Calu3 (cell line): Measurements from ENCODE around the gene BIN1. TPM values are rescaled to one million over a fixed set of nuclear protein-coding genes. Genes with fewer than 3 reads are reported as not detected.

ENCODE experiments used
- BruUV-seq: library from RNA; stranded (reverse); fragments of 400-500 nt; replicated peaks from 2 replicates; lab custom pipeline; 2021; lab: Mats Ljungman, UMichigan
- CTCF ChIA-PET: fragments of 300-600 bp; sonication (Branson Sonifier 250); formaldehyde crosslinking; loops from one replicate; lab custom pipeline; 2022; ENCODE audit warnings: antibody characterized with exemption; lab: Charles Lee
- DNase-seq: peaks from one replicate; pipeline ENCODE4 v3.0.0; 2022
- H3K27ac Mint-ChIP-seq: one replicate; pipeline ENCODE4 v1.8.0; 2022; ENCODE audit warnings: mixed read lengths; ENCODE audit not compliant: unreplicated experiment
- H3K27me3 Mint-ChIP-seq: one replicate; pipeline ENCODE4 v1.8.0; 2022; ENCODE audit warnings: mixed read lengths; ENCODE audit not compliant: unreplicated experiment
- H3K36me3 Mint-ChIP-seq: one replicate; pipeline ENCODE4 v1.8.0; 2022; ENCODE audit warnings: mild to moderate bottlenecking, moderate library complexity, mixed read lengths; ENCODE audit not compliant: insufficient read depth, unreplicated experiment
- H3K4me1 Mint-ChIP-seq: one replicate; pipeline ENCODE4 v1.8.0; 2022; ENCODE audit warnings: mild to moderate bottlenecking, low read depth, mixed read lengths; ENCODE audit not compliant: unreplicated experiment
- H3K4me3 Mint-ChIP-seq: one replicate; pipeline ENCODE4 v1.8.0; 2022; ENCODE audit warnings: mild to moderate bottlenecking, low read depth, moderate library complexity, mixed read lengths; ENCODE audit not compliant: unreplicated experiment
- H3K9me3 Mint-ChIP-seq: one replicate; pipeline ENCODE4 v1.8.0; 2022; ENCODE audit warnings: low read depth, mixed read lengths; ENCODE audit not compliant: unreplicated experiment
- intact Hi-C: fragments of 100-400 bp; cut with micrococcal nuclease; formaldehyde crosslinking; loops from one replicate; pipeline ENCODE4 v1.10.0; 2022; ENCODE audit not compliant: unreplicated experiment
- total RNA-seq: library from RNA; stranded (reverse); gene quantifications from 2 replicates; pipeline ENCODE4 v1.2.3, GENCODE V29; 2022
- TF ChIP-seq, protein P1 (sequence below): fragments of 200-600 bp; IDR thresholded peaks from one replicate; pipeline ENCODE4 v1.8.0; 2022; ENCODE audit warnings: antibody characterized with exemption; ENCODE audit not compliant: unreplicated experiment

The BIN1 gene
- total RNA-seq, 1 experiment from 2014 or later = 52.8 TPM

DNA sequence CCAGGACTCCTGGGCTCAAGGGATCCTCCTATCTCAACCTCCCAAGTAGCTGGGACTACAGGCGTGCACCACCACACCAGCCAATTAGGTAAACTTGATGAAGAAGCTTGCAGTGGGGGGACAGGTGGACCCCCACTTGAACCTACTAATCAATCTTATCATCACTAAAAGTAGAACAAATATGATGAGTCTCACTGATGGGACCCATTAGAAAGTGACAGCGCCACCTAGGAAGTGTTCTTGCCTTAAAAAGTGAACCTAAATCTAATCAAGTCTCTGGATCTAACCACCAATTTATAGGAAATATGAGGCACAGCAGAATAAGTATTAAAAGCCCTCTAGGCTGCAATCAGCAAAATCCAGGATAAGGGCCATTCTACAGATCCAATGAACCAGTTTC lies 79.2 kb downstream of the BIN1 start:
- CTCF ChIA-PET = no interaction called here
- no peak for DNase-seq
- Mint-ChIP-seq H3K4me1 (no peaks in the 10 kb centered on the region), H3K36me3 (no peaks in the 10 kb centered on the region), H3K27me3 (peaks cover 61% of the 10 kb centered on the region), H3K9me3 (no peaks in the 10 kb centered on the region), H3K4me3 (no peak overlapping the region), H3K27ac (no peak overlapping the region)
- intact Hi-C loops = no loop called here
- TF ChIP-seq, protein P1, sequence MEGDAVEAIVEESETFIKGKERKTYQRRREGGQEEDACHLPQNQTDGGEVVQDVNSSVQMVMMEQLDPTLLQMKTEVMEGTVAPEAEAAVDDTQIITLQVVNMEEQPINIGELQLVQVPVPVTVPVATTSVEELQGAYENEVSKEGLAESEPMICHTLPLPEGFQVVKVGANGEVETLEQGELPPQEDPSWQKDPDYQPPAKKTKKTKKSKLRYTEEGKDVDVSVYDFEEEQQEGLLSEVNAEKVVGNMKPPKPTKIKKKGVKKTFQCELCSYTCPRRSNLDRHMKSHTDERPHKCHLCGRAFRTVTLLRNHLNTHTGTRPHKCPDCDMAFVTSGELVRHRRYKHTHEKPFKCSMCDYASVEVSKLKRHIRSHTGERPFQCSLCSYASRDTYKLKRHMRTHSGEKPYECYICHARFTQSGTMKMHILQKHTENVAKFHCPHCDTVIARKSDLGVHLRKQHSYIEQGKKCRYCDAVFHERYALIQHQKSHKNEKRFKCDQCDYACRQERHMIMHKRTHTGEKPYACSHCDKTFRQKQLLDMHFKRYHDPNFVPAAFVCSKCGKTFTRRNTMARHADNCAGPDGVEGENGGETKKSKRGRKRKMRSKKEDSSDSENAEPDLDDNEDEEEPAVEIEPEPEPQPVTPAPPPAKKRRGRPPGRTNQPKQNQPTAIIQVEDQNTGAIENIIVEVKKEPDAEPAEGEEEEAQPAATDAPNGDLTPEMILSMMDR = no peak
- BruUV-seq = no TSS peak

DNA sequence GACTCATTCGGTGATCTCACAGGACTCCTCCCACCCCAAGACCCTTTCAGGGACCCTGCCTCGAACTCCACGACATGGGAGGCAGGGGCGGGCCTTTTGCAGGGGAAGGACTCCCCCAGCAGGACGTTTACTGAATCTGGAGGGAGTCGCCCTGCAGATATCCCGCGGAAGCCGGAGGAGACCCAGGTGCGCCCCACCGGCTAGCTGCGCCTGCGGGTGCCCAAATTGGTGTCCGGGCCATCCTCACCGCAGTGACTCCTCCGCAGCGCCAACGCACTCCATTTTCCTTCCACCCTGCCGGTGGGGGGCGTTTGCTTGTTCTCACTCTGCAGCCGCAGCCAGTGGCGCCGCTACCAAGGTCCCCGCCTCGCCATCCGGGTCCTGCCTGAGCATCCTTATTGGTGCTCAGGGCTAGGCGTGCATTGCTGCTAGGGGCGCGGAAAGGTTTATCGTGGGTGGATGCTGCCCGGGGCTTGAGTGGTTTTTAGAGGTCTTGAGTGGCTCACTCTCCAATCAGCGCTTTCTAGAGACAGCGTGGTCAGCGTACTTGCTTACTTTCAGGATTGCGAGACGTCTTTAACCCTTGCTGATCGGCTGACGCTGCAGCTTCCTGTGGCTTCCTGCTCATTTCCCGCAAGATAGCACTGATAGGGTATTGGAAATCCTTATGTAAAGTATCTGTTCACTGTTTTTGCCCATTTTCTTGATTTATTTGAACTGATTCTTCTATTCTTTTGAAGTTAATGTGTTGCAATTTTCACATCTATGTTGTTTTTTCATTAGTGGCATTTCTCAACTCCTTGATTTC lies 81.4 kb downstream of the BIN1 start:
- TF ChIP-seq, protein P1 = no peak
- no peaks in the 10 kb centered on the region for H3K36me3 Mint-ChIP-seq
- intact Hi-C loops = no loop called here
- peak overlapping the region; percentile 37 for H3K4me3 Mint-ChIP-seq
- BruUV-seq = no TSS peak
- no peak overlapping the region for H3K27ac Mint-ChIP-seq
- CTCF ChIA-PET = no interaction called here
- DNase-seq = peak; percentile 42
- no peaks in the 10 kb centered on the region for H3K9me3 Mint-ChIP-seq
- H3K27me3 Mint-ChIP-seq = peaks cover 62% of the 10 kb centered on the region
- no peaks in the 10 kb centered on the region for H3K4me1 Mint-ChIP-seq

- Mint-ChIP-seq H3K27me3 (peaks cover 67% of the 10 kb centered on the region), H3K4me1 (no peaks in the 10 kb centered on the region), H3K9me3 (no peaks in the 10 kb centered on the region), H3K36me3 (no peaks in the 10 kb centered on the region), H3K27ac (no peak overlapping the region), H3K4me3 (no peak overlapping the region)
- CTCF ChIA-PET = interaction anchor here (0.6 kb wide), 1 partner anchor 29 kb away, joined by 4 read pairs; no protein-coding TSS in a partner anchor
- TF ChIP-seq, protein P1 = peak; percentile 5
- no TSS peak for BruUV-seq
- intact Hi-C loops = no loop called here
- no peak for DNase-seq
Measured at GRCh38 chr2:127024769-127025358, 82.1 kb downstream of the BIN1 start.

GRCh38 chr2:127023504-127023903 lies 83.5 kb downstream of the BIN1 start:
- intact Hi-C loops = no loop called here
- no peaks in the 10 kb centered on the region for H3K9me3 Mint-ChIP-seq

More at GRCh38 chr2:127023504-127023903, 83.5 kb downstream of the BIN1 start:
- Mint-ChIP-seq H3K27ac (no peak overlapping the region), H3K36me3 (no peaks in the 10 kb centered on the region), H3K27me3 (peaks cover 76% of the 10 kb centered on the region), H3K4me1 (no peaks in the 10 kb centered on the region), H3K4me3 (no peak overlapping the region)
- no TSS peak for BruUV-seq
- DNase-seq = no peak
- TF ChIP-seq, protein P1 = no peak
- CTCF ChIA-PET = no interaction called here
